CD4-positive, alpha-beta memory T cell (primary cell): ENCODE data around the gene TSHZ2. TPM values are rescaled to one million over a fixed set of nuclear protein-coding genes. Genes with fewer than 3 reads are reported as not detected.

ENCODE experiments used
- CTCF ChIA-PET: fragments of 350-600 bp; sonication (Branson Sonifier 250); formaldehyde crosslinking; loops from one replicate; lab custom pipeline; 2021; ENCODE audit warnings: inconsistent platforms; ENCODE audit not compliant: partially characterized antibody; lab: Charles Lee
- POLR2A ChIA-PET: fragments of 350-600 bp; sonication (Branson Sonifier 250); formaldehyde crosslinking; loops from one replicate; lab custom pipeline; 2021; ENCODE audit not compliant: partially characterized antibody; lab: Charles Lee
- DNase-seq, 5 donors: peaks; one replicate each; pipeline versions ENCODE4 v3.0.0 to v3.0.0-alpha.2; 2020 to 2022; ENCODE audit warnings: mixed read lengths in 1 of 5
- H3K27ac ChIP-seq: one replicate; pipeline ENCODE4 v1.7.0; 2013; ENCODE audit warnings: low read depth, low read length
- H3K27me3 ChIP-seq: 2 replicates; pipeline ENCODE4 v1.7.0; 2013; ENCODE audit warnings: mild to moderate bottlenecking, low read length, moderate library complexity; ENCODE audit not compliant: insufficient read depth
- H3K36me3 ChIP-seq: 2 replicates; pipeline ENCODE4 v1.7.0; 2013; ENCODE audit warnings: mild to moderate bottlenecking, low read length, moderate library complexity; ENCODE audit not compliant: insufficient read depth
- H3K4me1 ChIP-seq: 2 replicates; pipeline ENCODE4 v1.7.0; 2013; ENCODE audit warnings: mild to moderate bottlenecking, low read length, moderate library complexity; ENCODE audit not compliant: insufficient read depth
- H3K4me3 ChIP-seq, 2 donors: one replicate each; pipeline ENCODE4 v1.7.0; 2013; ENCODE audit warnings: low read length in 2 of 2, mild to moderate bottlenecking in 1 of 2
- H3K9me3 ChIP-seq, 2 donors: one replicate each; pipeline ENCODE4 v1.7.0; 2013; ENCODE audit warnings: low read length in 2 of 2, control low read depth in 1 of 2; ENCODE audit not compliant: control insufficient read depth in 1 of 2
- H3K27ac Mint-ChIP-seq, 7 donors: one replicate each; pipeline ENCODE4 v1.8.0; 2020 to 2021; ENCODE audit warnings: mixed read lengths in 7 of 7, mild to moderate bottlenecking in 6 of 7, inconsistent platforms in 3 of 7, moderate library complexity in 3 of 7
- H3K27me3 Mint-ChIP-seq, 2 donors: one replicate each; pipeline ENCODE4 v1.8.0; 2020 to 2021; ENCODE audit warnings: mixed read lengths in 2 of 2
- H3K36me3 Mint-ChIP-seq, 2 donors: one replicate each; pipeline ENCODE4 v1.8.0; 2020 to 2021; ENCODE audit warnings: mixed read lengths in 2 of 2, inconsistent platforms in 1 of 2, mild to moderate bottlenecking in 1 of 2
- H3K4me1 Mint-ChIP-seq, 4 donors: one replicate each; pipeline ENCODE4 v1.8.0; 2020 to 2021; ENCODE audit warnings: mixed read lengths in 4 of 4, mild to moderate bottlenecking in 1 of 4
- H3K4me3 Mint-ChIP-seq, 8 donors: one replicate each; pipeline ENCODE4 v1.8.0; 2020 to 2021; ENCODE audit warnings: mixed read lengths in 8 of 8, mild to moderate bottlenecking in 7 of 8, moderate library complexity in 6 of 8, inconsistent platforms in 3 of 8
- H3K9me3 Mint-ChIP-seq, 8 donors: one replicate each; pipeline ENCODE4 v1.8.0; 2020 to 2021; ENCODE audit warnings: mixed read lengths in 8 of 8, mild to moderate bottlenecking in 5 of 8, inconsistent platforms in 3 of 8, moderate library complexity in 1 of 8
- intact Hi-C: fragments of 100-400 bp; cut with micrococcal nuclease; formaldehyde crosslinking; loops from one replicate; pipeline ENCODE4 v1.15.1; 2023
- polyA plus RNA-seq, 2 donors: library from polyadenylated mRNA; unstranded; fragments of 300-500 nt; fragmentation: Illumina TruSeq; gene quantifications; one replicate each; pipeline ENCODE4 v1.2.3, GENCODE V29; 2021
- total RNA-seq, 2 experiments: library from RNA; stranded (reverse); gene quantifications; one replicate each; pipeline ENCODE4 v1.2.3, GENCODE V29; 2021

The TSHZ2 gene
- total and polyA plus RNA-seq, 4 experiments from 2014 or later, result 2.3 to 31.8 (median 17.1) TPM

- Mint-ChIP-seq H3K9me3 (peaks cover 0 to 8% (median 3%) of the 10 kb centered on the region in 8 donors), H3K27me3 (no peaks in the 10 kb centered on the region), H3K36me3 (no peaks in the 10 kb centered on the region), H3K4me3 (no peak overlapping the region), H3K27ac (no peak overlapping the region), H3K4me1 (no peaks in the 10 kb centered on the region)
- no peak overlapping the region for H3K27ac ChIP-seq
- no peak overlapping the region for H3K4me3 ChIP-seq
- H3K27me3 ChIP-seq, result no peaks in the 10 kb centered on the region
- no peaks in the 10 kb centered on the region for H3K36me3 ChIP-seq
- no peaks in the 10 kb centered on the region for H3K9me3 ChIP-seq
- no peaks in the 10 kb centered on the region for H3K4me1 ChIP-seq
- CTCF ChIA-PET, result no interaction called here
- POLR2A ChIA-PET, result no interaction called here
- intact Hi-C loops, result no loop called here
- DNase-seq, result no peak
Observed at GRCh38 chr20:53480913-53481312, 508.8 kb downstream of the TSHZ2 start.

- Mint-ChIP-seq H3K27ac (no peak overlapping the region), H3K9me3 (peaks cover 0 to 8% (median 3%) of the 10 kb centered on the region in 8 donors), H3K27me3 (peaks cover 0 to 1% of the 10 kb centered on the region in 2 donors), H3K36me3 (no peaks in the 10 kb centered on the region), H3K4me1 (no peaks in the 10 kb centered on the region), H3K4me3 (no peak overlapping the region)
- no peaks in the 10 kb centered on the region for H3K9me3 ChIP-seq
- H3K4me1 ChIP-seq, result no peaks in the 10 kb centered on the region
- DNase-seq, result no peak
- no peak overlapping the region for H3K4me3 ChIP-seq
- no peaks in the 10 kb centered on the region for H3K36me3 ChIP-seq
- H3K27me3 ChIP-seq, result no peaks in the 10 kb centered on the region
- CTCF ChIA-PET, result no interaction called here
- H3K27ac ChIP-seq, result no peak overlapping the region
- POLR2A ChIA-PET, result no interaction called here
- intact Hi-C loops, result no loop called here
Observed at GRCh38 chr20:53487461-53488200, 515.5 kb downstream of the TSHZ2 start.

GRCh38 chr20:53488775-53489272, 516.7 kb downstream of the TSHZ2 start:
- Mint-ChIP-seq H3K9me3 (peaks cover 0 to 6% (median 2%) of the 10 kb centered on the region in 8 donors), H3K4me1 (no peaks in the 10 kb centered on the region), H3K27me3 (peaks cover 0 to 1% of the 10 kb centered on the region in 2 donors), H3K27ac (no peak overlapping the region), H3K4me3 (no peak overlapping the region), H3K36me3 (no peaks in the 10 kb centered on the region)
- ChIA-PET CTCF (no interaction called here), POLR2A (no interaction called here)
- no peak for DNase-seq
- no peaks in the 10 kb centered on the region for H3K4me1 ChIP-seq
- no peak overlapping the region for H3K4me3 ChIP-seq
- intact Hi-C loops, result no loop called here
- H3K27me3 ChIP-seq, result no peaks in the 10 kb centered on the region
- no peaks in the 10 kb centered on the region for H3K9me3 ChIP-seq
- no peaks in the 10 kb centered on the region for H3K36me3 ChIP-seq
- H3K27ac ChIP-seq, result no peak overlapping the region

GRCh38 chr20:53489528-53489927, 517.4 kb downstream of the TSHZ2 start:
- CTCF ChIA-PET, result no interaction called here
- no peaks in the 10 kb centered on the region for H3K36me3 Mint-ChIP-seq
- no peak overlapping the region for H3K27ac ChIP-seq

GRCh38 chr20:53490620-53491019, 518.5 kb downstream of the TSHZ2 start:
- ChIA-PET CTCF (no interaction called here), POLR2A (no interaction called here)
- no peaks in the 10 kb centered on the region for H3K9me3 ChIP-seq
- no peak overlapping the region for H3K4me3 ChIP-seq
- H3K4me1 Mint-ChIP-seq, result no peaks in the 10 kb centered on the region
- DNase-seq, result no peak
- no peaks in the 10 kb centered on the region for H3K4me1 ChIP-seq
- H3K27me3 Mint-ChIP-seq, result peaks cover 0 to 1% of the 10 kb centered on the region in 2 donors
- H3K27ac Mint-ChIP-seq, result no peak overlapping the region
- no peaks in the 10 kb centered on the region for H3K36me3 Mint-ChIP-seq
- intact Hi-C loops, result no loop called here
- H3K27me3 ChIP-seq, result no peaks in the 10 kb centered on the region
- H3K27ac ChIP-seq, result no peak overlapping the region
- H3K9me3 Mint-ChIP-seq, result peaks cover 0 to 1% (median 0%) of the 10 kb centered on the region in 8 donors
- no peak overlapping the region for H3K4me3 Mint-ChIP-seq
- H3K36me3 ChIP-seq, result no peaks in the 10 kb centered on the region

More at GRCh38 chr20:53489528-53489927, 517.4 kb downstream of the TSHZ2 start:
- Histone ChIP-seq H3K36me3 (no peaks in the 10 kb centered on the region), H3K9me3 (no peaks in the 10 kb centered on the region), H3K4me1 (no peaks in the 10 kb centered on the region), H3K4me3 (no peak overlapping the region), H3K27me3 (no peaks in the 10 kb centered on the region)
- Mint-ChIP-seq H3K9me3 (peaks cover 0 to 2% (median 0%) of the 10 kb centered on the region in 8 donors), H3K27ac (no peak overlapping the region), H3K4me1 (no peaks in the 10 kb centered on the region), H3K4me3 (no peak overlapping the region), H3K27me3 (peaks cover 0 to 1% of the 10 kb centered on the region in 2 donors)
- intact Hi-C loops, result no loop called here
- POLR2A ChIA-PET, result no interaction called here
- no peak for DNase-seq

GRCh38 chr20:53491462-53491861, 519.3 kb downstream of the TSHZ2 start:
- DNase-seq, result no peak
- H3K27ac Mint-ChIP-seq, result peak overlapping the region in 1 of 7 donors; percentile 14
- H3K4me3 Mint-ChIP-seq, result no peak overlapping the region
- Histone ChIP-seq H3K36me3 (no peaks in the 10 kb centered on the region), H3K4me1 (no peaks in the 10 kb centered on the region), H3K9me3 (no peaks in the 10 kb centered on the region), H3K27ac (no peak overlapping the region), H3K4me3 (no peak overlapping the region), H3K27me3 (no peaks in the 10 kb centered on the region)
- intact Hi-C loops, result no loop called here
- CTCF ChIA-PET, result no interaction called here
- H3K9me3 Mint-ChIP-seq, result peaks cover 0 to 1% (median 0%) of the 10 kb centered on the region in 8 donors
- peaks cover 0 to 1% of the 10 kb centered on the region in 2 donors for H3K27me3 Mint-ChIP-seq
- POLR2A ChIA-PET, result no interaction called here
- no peaks in the 10 kb centered on the region for H3K4me1 Mint-ChIP-seq
- H3K36me3 Mint-ChIP-seq, result no peaks in the 10 kb centered on the region

GRCh38 chr20:53492212-53492611, 520.1 kb downstream of the TSHZ2 start:
- no peaks in the 10 kb centered on the region for H3K27me3 ChIP-seq
- H3K9me3 ChIP-seq, result no peaks in the 10 kb centered on the region
- H3K36me3 Mint-ChIP-seq, result no peaks in the 10 kb centered on the region
- no peak overlapping the region for H3K27ac Mint-ChIP-seq
- no peak for DNase-seq
- POLR2A ChIA-PET, result no interaction called here
- H3K9me3 Mint-ChIP-seq, result peaks cover 0 to 3% (median 2%) of the 10 kb centered on the region in 8 donors
- intact Hi-C loops, result no loop called here
- no peak overlapping the region for H3K27ac ChIP-seq
- CTCF ChIA-PET, result no interaction called here
- H3K27me3 Mint-ChIP-seq, result peaks cover 0 to 4% of the 10 kb centered on the region in 2 donors
- H3K4me3 ChIP-seq, result no peak overlapping the region
- H3K4me1 Mint-ChIP-seq, result no peaks in the 10 kb centered on the region
- H3K4me3 Mint-ChIP-seq, result no peak overlapping the region
- no peaks in the 10 kb centered on the region for H3K36me3 ChIP-seq
- H3K4me1 ChIP-seq, result no peaks in the 10 kb centered on the region
